HepG2 (cell line): ENCODE results near the gene STX1B. TPM values are rescaled to one million over a fixed set of nuclear protein-coding genes. Genes with fewer than 3 reads are reported as not detected.

ENCODE experiments used
- CEBPB ChIP-seq: IDR thresholded peaks from 2 replicates; pipeline ENCODE4 v1.6.1; 2011; ENCODE audit warnings: low read depth, low read length, improper control_type of control experiment, borderline replicate concordance
- CHCHD3 ChIP-seq: sonication (generic); formaldehyde crosslinking; IDR thresholded peaks from 2 replicates; pipeline ENCODE4 v1.8.0; 2022; ENCODE audit warnings: mild to moderate bottlenecking, missing genetic modification reagents, moderate library complexity
- HNRNPLL ChIP-seq: fragments of 200-400 bp; formaldehyde crosslinking; IDR thresholded peaks from 2 replicates; pipeline ENCODE4 v1.6.1; 2017; ENCODE audit warnings: mild to moderate bottlenecking, low read depth, low read length; ENCODE audit not compliant: poor library complexity, severe bottlenecking
- MLX ChIP-seq: IDR thresholded peaks from 2 replicates; pipeline ENCODE4 v1.6.1; 2016
- PHF5A ChIP-seq: IDR thresholded peaks from one replicate; pipeline ENCODE4 v1.6.1; 2018; ENCODE audit warnings: low read depth, missing genetic modification reagents; ENCODE audit not compliant: unreplicated experiment
- SMAD1 ChIP-seq: sonication (generic); formaldehyde crosslinking; IDR thresholded peaks from 2 replicates; pipeline ENCODE4 v1.4.0; 2020; ENCODE audit warnings: missing genetic modification reagents, low read depth, mild to moderate bottlenecking, borderline replicate concordance
- SP2 ChIP-seq: sonication (generic); formaldehyde crosslinking; IDR thresholded peaks from 2 replicates; pipeline ENCODE4 v1.5.1; 2020; ENCODE audit warnings: mild to moderate bottlenecking, missing genetic modification reagents
- TEAD2 ChIP-seq: sonication (generic); formaldehyde crosslinking; IDR thresholded peaks from 2 replicates; pipeline ENCODE4 v1.9.0; 2021; ENCODE audit warnings: missing genetic modification reagents
- THAP7 ChIP-seq: sonication (generic); formaldehyde crosslinking; IDR thresholded peaks from 2 replicates; pipeline ENCODE4 v1.8.1; 2023; ENCODE audit warnings: mild to moderate bottlenecking, missing genetic modification reagents
- ZNF256 ChIP-seq: sonication (generic); formaldehyde crosslinking; conservative IDR thresholded peaks from 2 replicates; pipeline ENCODE4 v1.4.0; 2020; ENCODE audit warnings: missing genetic modification reagents
- ZNF431 ChIP-seq: sonication (generic); formaldehyde crosslinking; IDR thresholded peaks from 2 replicates; pipeline ENCODE4 v1.9.0; 2022; ENCODE audit warnings: missing genetic modification reagents, low read depth, mild to moderate bottlenecking, borderline replicate concordance
- ZNF710 ChIP-seq: sonication (generic); formaldehyde crosslinking; IDR thresholded peaks from 2 replicates; pipeline ENCODE4 v1.5.0; 2020; ENCODE audit warnings: mild to moderate bottlenecking, missing genetic modification reagents, borderline replicate concordance
- ZNF780A ChIP-seq: sonication (generic); formaldehyde crosslinking; IDR thresholded peaks from 2 replicates; pipeline ENCODE4 v1.8.0; 2022; ENCODE audit warnings: mild to moderate bottlenecking, missing genetic modification reagents, moderate library complexity
- polyA plus RNA-seq, 8 experiments: library from polyadenylated mRNA; depleted of rRNA in 3 of 8; stranded (reverse) in 7 of 8; unstranded in 1 of 8; fragments of >200 nt; fragmentation: Illumina TruSeq in 4 of 8; extraction: Trizol in 4 of 8; gene quantifications; 2 replicates each; pipeline versions ENCODE4 v1.2.1 to v1.2.3, GENCODE V29; 2011 to 2016; ENCODE audit warnings: low read depth in 4 of 8, missing spikeins in 1 of 8, mixed read lengths in 1 of 8; ENCODE audit not compliant: insufficient read depth in 1 of 8
- total RNA-seq, 5 experiments: library from RNA; depleted of rRNA; stranded (reverse); fragments of >200 nt; fragmentation: Illumina TruSeq; extraction: Trizol; gene quantifications; 2 replicates each; pipeline ENCODE4 v1.2.3, GENCODE V29; 2016; ENCODE audit warnings: low read depth in 1 of 5
- TF ChIP-seq, protein P1 (sequence below): sonication (generic); formaldehyde crosslinking; IDR thresholded peaks from one replicate; pipeline ENCODE4 v1.5.1; 2020; ENCODE audit warnings: mild to moderate bottlenecking, missing genetic modification reagents; ENCODE audit errors: not compliant biosample characterization
- TF ChIP-seq, protein P2 (sequence below): IDR thresholded peaks from 2 replicates; pipeline ENCODE4 v1.6.1; 2016; ENCODE audit warnings: missing genetic modification reagents, missing compliant biosample characterization

Gene STX1B
- total and polyA plus RNA-seq, 2 of the 13 experiments (the other 11 are each of a cell fraction or from before 2014, with no cell fraction given): 2.1 to 3.0 TPM

DNA sequence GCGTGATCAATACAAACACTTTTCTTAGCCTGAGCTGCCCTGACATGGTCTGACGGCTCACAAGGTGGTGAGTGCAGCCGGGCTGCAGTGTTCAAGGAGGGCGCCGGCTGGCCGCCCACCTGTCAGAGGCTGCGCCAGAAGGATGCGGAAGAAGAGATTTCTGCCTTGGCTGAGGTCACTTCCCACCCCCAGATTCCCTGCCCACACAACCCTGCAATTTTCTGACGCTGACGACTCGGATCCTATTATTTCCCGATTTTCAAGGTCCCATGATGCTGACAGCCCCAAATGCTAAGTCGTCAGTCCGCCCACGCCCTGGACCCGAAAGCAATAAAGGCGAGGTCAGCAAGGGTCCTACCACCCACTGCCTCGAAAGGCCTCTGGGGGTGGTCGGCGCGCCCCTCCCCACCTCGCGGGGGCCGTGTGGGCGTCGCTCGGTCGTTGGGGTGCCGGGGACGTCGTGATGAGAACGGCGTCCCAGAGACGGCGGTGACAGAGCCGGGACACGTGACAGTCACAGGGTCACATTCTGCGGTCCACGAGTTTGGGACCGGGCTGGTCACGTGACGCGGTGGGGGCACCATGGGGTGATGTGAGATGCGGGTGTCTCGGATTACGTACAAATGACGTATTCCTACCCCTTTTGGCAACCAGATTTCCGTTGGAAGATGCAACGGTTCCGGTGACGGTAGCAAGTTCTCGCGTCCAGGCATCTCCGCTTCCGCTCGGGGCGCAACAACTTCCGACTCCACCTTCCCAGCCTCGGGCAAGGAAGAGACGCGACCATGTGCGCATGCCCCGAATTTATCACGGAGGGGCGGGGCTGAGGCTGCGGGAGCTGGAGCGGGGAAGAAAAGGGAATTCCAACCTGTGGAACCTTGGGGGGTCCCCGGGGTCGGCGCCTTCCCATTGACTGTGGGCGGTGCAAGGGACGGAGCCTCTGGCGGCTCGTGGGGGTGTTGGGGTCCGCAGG lies 22.6 kb upstream of the STX1B start, which contains the start of gene STX4 (continued):
- TF ChIP-seq, protein P1, sequence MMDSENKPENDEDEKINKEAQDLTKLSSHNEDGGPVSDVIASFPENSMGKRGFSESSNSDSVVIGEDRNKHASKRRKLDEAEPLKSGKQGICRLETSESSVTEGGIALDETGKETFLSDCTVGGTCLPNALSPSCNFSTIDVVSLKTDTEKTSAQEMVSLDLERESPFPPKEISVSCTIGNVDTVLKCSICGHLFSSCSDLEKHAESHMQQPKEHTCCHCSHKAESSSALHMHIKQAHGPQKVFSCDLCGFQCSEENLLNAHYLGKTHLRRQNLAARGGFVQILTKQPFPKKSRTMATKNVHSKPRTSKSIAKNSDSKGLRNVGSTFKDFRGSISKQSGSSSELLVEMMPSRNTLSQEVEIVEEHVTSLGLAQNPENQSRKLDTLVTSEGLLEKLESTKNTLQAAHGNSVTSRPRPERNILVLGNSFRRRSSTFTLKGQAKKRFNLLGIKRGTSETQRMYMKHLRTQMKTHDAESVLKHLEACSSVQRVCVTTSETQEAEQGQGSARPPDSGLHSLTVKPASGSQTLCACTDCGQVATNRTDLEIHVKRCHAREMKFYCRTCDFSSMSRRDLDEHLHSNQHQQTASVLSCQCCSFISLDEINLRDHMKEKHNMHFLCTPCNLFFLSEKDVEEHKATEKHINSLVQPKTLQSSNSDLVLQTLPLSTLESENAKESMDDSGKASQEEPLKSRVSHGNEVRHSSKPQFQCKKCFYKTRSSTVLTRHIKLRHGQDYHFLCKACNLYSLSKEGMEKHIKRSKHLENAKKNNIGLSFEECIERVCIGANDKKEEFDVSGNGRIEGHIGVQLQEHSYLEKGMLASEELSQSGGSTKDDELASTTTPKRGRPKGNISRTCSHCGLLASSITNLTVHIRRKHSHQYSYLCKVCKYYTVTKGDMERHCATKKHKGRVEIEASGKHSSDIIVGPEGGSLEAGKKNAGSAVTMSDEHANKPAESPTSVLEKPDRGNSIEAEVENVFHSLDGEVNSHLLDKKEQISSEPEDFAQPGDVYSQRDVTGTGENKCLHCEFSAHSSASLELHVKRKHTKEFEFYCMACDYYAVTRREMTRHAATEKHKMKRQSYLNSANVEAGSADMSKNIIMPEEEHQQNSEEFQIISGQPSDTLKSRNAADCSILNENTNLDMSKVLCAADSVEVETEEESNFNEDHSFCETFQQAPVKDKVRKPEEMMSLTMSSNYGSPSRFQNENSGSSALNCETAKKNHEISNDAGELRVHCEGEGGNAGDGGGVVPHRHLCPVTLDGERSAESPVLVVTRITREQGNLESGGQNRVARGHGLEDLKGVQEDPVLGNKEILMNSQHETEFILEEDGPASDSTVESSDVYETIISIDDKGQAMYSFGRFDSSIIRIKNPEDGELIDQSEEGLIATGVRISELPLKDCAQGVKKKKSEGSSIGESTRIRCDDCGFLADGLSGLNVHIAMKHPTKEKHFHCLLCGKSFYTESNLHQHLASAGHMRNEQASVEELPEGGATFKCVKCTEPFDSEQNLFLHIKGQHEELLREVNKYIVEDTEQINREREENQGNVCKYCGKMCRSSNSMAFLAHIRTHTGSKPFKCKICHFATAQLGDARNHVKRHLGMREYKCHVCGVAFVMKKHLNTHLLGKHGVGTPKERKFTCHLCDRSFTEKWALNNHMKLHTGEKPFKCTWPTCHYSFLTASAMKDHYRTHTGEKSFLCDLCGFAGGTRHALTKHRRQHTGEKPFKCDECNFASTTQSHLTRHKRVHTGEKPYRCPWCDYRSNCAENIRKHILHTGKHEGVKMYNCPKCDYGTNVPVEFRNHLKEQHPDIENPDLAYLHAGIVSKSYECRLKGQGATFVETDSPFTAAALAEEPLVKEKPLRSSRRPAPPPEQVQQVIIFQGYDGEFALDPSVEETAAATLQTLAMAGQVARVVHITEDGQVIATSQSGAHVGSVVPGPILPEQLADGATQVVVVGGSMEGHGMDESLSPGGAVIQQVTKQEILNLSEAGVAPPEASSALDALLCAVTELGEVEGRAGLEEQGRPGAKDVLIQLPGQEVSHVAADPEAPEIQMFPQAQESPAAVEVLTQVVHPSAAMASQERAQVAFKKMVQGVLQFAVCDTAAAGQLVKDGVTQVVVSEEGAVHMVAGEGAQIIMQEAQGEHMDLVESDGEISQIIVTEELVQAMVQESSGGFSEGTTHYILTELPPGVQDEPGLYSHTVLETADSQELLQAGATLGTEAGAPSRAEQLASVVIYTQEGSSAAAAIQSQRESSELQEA (CRISPR knock-in tag): peak; percentile 81
- TF ChIP-seq CHCHD3 (CRISPR knock-in tag) (peak; percentile 99), CEBPB (no peak), TEAD2 (CRISPR knock-in tag) (no peak), SP2 (peak; percentile 60; the same call in 1 of the 2 replicates), HNRNPLL (peak; percentile 89), ZNF780A (CRISPR knock-in tag) (peak; percentile 36; the same call in 1 of the 2 replicates), THAP7 (CRISPR knock-in tag) (peak; percentile 97), MLX (CRISPR knock-in tag) (peak; percentile 91), ZNF710 (CRISPR knock-in tag) (peak; percentile 8; the same call in 1 of the 2 replicates), SMAD1 (CRISPR knock-in tag) (peak; percentile 93; the same call in 1 of the 2 replicates), ZNF431 (CRISPR knock-in tag) (peak; percentile 23; the same call in 1 of the 2 replicates), ZNF256 (CRISPR knock-in tag) (peak; percentile 85; the same call in 1 of the 2 replicates), PHF5A (CRISPR knock-in tag) (peak; percentile 70)
- TF ChIP-seq, protein P2, sequence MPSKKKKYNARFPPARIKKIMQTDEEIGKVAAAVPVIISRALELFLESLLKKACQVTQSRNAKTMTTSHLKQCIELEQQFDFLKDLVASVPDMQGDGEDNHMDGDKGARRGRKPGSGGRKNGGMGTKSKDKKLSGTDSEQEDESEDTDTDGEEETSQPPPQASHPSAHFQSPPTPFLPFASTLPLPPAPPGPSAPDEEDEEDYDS (CRISPR knock-in tag): peak; percentile 62
